Heart right ventricle (tissue), 16 donors: Measurements from ENCODE around the gene SATB2. TPM values are rescaled to one million over a fixed set of nuclear protein-coding genes. Genes with fewer than 3 reads are reported as not detected.

Experiments
- ATAC-seq, 8 donors: fragments of 200-7000 bp; cut with Tn5 transposase; one replicate each; pipeline ENCODE4 v1.9.1; 2020; ENCODE audit warnings: mild to moderate bottlenecking in 8 of 8, moderate library complexity in 8 of 8, moderate number of reproducible peaks in 1 of 8
- DNase-seq, 2 donors: peaks; one replicate each; pipeline ENCODE4 v3.0.0-alpha.2; 2020
- H3K27ac ChIP-seq, 10 donors: fragments of 200-600 bp; sonication (generic) in 2 of 10; one replicate each; pipeline versions ENCODE4 v1.5.0 to v1.8.0; 2020 to 2022; ENCODE audit warnings: mild to moderate bottlenecking in 3 of 10
- H3K27me3 ChIP-seq, 7 donors: fragments of 200-600 bp; one replicate each; pipeline ENCODE4 v1.8.0; 2021 to 2022; ENCODE audit warnings: mild to moderate bottlenecking in 2 of 7
- H3K36me3 ChIP-seq, 9 donors: fragments of 200-600 bp; sonication (generic) in 1 of 9; one replicate each; pipeline versions ENCODE4 v1.5.0 to v1.8.0; 2020 to 2022; ENCODE audit warnings: mild to moderate bottlenecking in 2 of 9
- H3K4me1 ChIP-seq, 9 donors: fragments of 200-600 bp; sonication (generic) in 1 of 9; one replicate each; pipeline versions ENCODE4 v1.5.0 to v1.8.0; 2020 to 2022; ENCODE audit warnings: mild to moderate bottlenecking in 4 of 9
- H3K4me3 ChIP-seq, 10 donors: fragments of 200-600 bp; sonication (generic) in 2 of 10; one replicate each; pipeline versions ENCODE4 v1.5.0 to v1.8.0; 2020 to 2022; ENCODE audit warnings: mild to moderate bottlenecking in 7 of 10, moderate library complexity in 2 of 10
- H3K9me3 ChIP-seq, 11 donors: fragments of 200-600 bp in 10 of 11; sonication (generic) in 2 of 11; one replicate each; pipeline versions ENCODE4 v1.5.0 to v1.8.0; 2013 to 2022; ENCODE audit warnings: mild to moderate bottlenecking in 2 of 11, control low read depth in 1 of 11, moderate library complexity in 1 of 11
- CTCF ChIP-seq, 9 donors: fragments of 200-600 bp; sonication (generic) in 2 of 9; IDR thresholded peaks; one replicate each; pipeline versions ENCODE4 v1.5.0 to v1.8.0; 2021 to 2022; ENCODE audit warnings: antibody characterized with exemption in 9 of 9, mild to moderate bottlenecking in 5 of 9, moderate library complexity in 1 of 9
- WGBS, 2 donors: extraction: QIAGEN DNeasy Blood & Tissue Kit; methylation state at CpG; one replicate each; pipeline ENCODE4 v1.1.7; 2013; ENCODE audit warnings: inconsistent platforms in 1 of 2; 5-methylcytosine and 5-hydroxymethylcytosine counted together
- intact Hi-C, 10 donors: fragments of 100-400 bp; cut with DNase I; formaldehyde crosslinking; loops; one replicate each; pipeline versions ENCODE4 v1.11.1 to v1.14.2; 2022
- polyA plus RNA-seq, 2 donors: library from polyadenylated mRNA; stranded (reverse); fragments of 200-250 nt; gene quantifications; one replicate each; pipeline ENCODE4 v1.2.3, GENCODE V29; 2013
- total RNA-seq, 10 donors: library from RNA; stranded (reverse); fragmentation: NEBNext Ultra II Directional in 3 of 10; extraction: Animal tissue kit (Norgen Biotek cat#: 25700) in 3 of 10; gene quantifications; one replicate each; pipeline versions ENCODE4 v1.2.1 to v1.2.4, GENCODE V29; 2021 to 2023
- donor health status: Arrhythmogenic right ventricular cardiomyopathy.
- donor health status: ischemic (EF 13 %, LVEDD 7.1; RV severe dilation, severe dysfunction).
- donor health status: healthy with polysubstance abuse.
- donor health status: DM: no; HTN: yes; CAD: no.
- donor health status: DM: no; HTN: no; CAD: no.
- donor health status: ischemic (EF 25% LVEDD 6.9; RV normal size, moderate dysfunction).
- donor health status: ischemic (EF 25% LVEDD 5.7; RV mildly dilated, moderate dysfunction).
- donor health status: healthy.
- donor health status: DM: yes; HTN: yes; CAD: no.
- donor health status: Ischemic cardiomyopathy.
- donor health status: ischemic (EF 35%, LVEDD 5.7; RV mildly dilated, moderate dysfunction).
- donor health status: nonischemic (EF 11% LVEDD 7.7; RV severe dilation, severe dysfunction).
- donor health status: DM: yes; HTN: yes; CAD: no.
- donor health status: PGD.
- donor health status: ischemic (EF 29% LVEDD 5.4; RV normal size, mild dysfunction).
- donor health status: nonischemic (EF 23%, LVEDD 6.1; RV moderate dilation, normal function).

The SATB2 gene
- total and polyA plus RNA-seq, 12 donors: 0.29 to 2.3 (median 0.70) TPM

- ATAC-seq (no peak), DNase-seq (no peak)
- intact Hi-C loops: loop anchor here in 1 of 10 donors (10.0 kb wide), 1 partner anchor 1142 kb away; no protein-coding TSS in a partner anchor
- WGBS, 2 donors: 4% methylated on average over 44 of the region's 44 CpGs
- no peak overlapping the region for H3K27ac ChIP-seq
- peak overlapping the region in 9 of 10 donors; percentile 3 to 99 (median 84) for H3K4me3 ChIP-seq
- H3K4me1 ChIP-seq: peaks cover 8 to 49% (median 31%) of the 10 kb centered on the region in 9 donors
- TF ChIP-seq CTCF (IDR thresholded peaks at IDR 0.05): no peak
- no peaks in the 10 kb centered on the region for H3K9me3 ChIP-seq
- no peaks in the 10 kb centered on the region for H3K36me3 ChIP-seq
- H3K27me3 ChIP-seq: peaks cover 5 to 91% (median 81%) of the 10 kb centered on the region in 7 donors
Observed at GRCh38 chr2:199456383-199457146, 1.2 kb downstream of the SATB2 start.

- intact Hi-C loops: loop anchor here in 1 of 10 donors (10.0 kb wide), 1 partner anchor 1141 kb away; no protein-coding TSS in a partner anchor
- Histone ChIP-seq H3K4me1 (peaks cover 8 to 49% (median 31%) of the 10 kb centered on the region in 9 donors), H3K27ac (no peak overlapping the region), H3K9me3 (no peaks in the 10 kb centered on the region), H3K27me3 (peaks cover 5 to 87% (median 81%) of the 10 kb centered on the region in 7 donors), H3K4me3 (peak overlapping the region in 8 of 10 donors; percentile 3 to 61 (median 14)), H3K36me3 (no peaks in the 10 kb centered on the region)
- WGBS, 2 donors: 2 to 4% methylated on average over 55 of the region's 55 CpGs
- no peak for TF ChIP-seq CTCF (IDR thresholded peaks at IDR 0.05)
- ATAC-seq: no peak
- DNase-seq: no peak
Observed at GRCh38 chr2:199455545-199456382, 2.0 kb downstream of the SATB2 start.

DNA sequence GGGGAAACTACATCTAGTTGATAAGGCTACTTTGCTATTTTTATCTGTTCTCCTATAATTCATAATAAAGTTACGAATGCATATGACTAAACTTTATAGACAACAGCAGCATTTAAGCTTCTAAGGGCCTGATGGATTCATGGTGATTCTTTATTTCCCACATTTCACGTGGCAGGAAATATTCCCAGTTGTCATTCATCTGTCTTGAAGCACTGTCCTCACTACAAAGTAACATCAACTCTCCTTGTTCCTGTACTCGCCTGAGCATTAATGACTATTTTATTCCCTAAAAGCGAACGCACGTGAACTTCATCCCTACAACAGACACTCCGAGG lies 2.6 kb downstream of the SATB2 start:
- no peak overlapping the region for H3K27ac ChIP-seq
- TF ChIP-seq CTCF (IDR thresholded peaks at IDR 0.05): no peak
- 34 to 56% methylated on average over 7 of the region's 7 CpGs for WGBS, 2 donors
- H3K4me1 ChIP-seq: peaks cover 8 to 44% (median 31%) of the 10 kb centered on the region in 9 donors
- H3K27me3 ChIP-seq: peaks cover 5 to 87% (median 81%) of the 10 kb centered on the region in 7 donors
- intact Hi-C loops: loop anchor here in 1 of 10 donors (10.0 kb wide), 1 partner anchor 1140 kb away; no protein-coding TSS in a partner anchor
- ATAC-seq (no peak), DNase-seq (no peak)
- H3K9me3 ChIP-seq: no peaks in the 10 kb centered on the region
- no peak overlapping the region for H3K4me3 ChIP-seq
- no peaks in the 10 kb centered on the region for H3K36me3 ChIP-seq

- TF ChIP-seq CTCF (IDR thresholded peaks at IDR 0.05): no peak
- no peak for ATAC-seq
- no peak overlapping the region for H3K4me3 ChIP-seq
- DNase-seq: no peak
- no peaks in the 10 kb centered on the region for H3K36me3 ChIP-seq
- no peak overlapping the region for H3K27ac ChIP-seq
- intact Hi-C loops: loop anchor here in 1 of 10 donors (10.0 kb wide), 1 partner anchor 1138 kb away; no protein-coding TSS in a partner anchor
- H3K4me1 ChIP-seq: peaks cover 4 to 29% (median 26%) of the 10 kb centered on the region in 9 donors
- peaks cover 5 to 100% (median 96%) of the 10 kb centered on the region in 7 donors for H3K27me3 ChIP-seq
- H3K9me3 ChIP-seq: no peaks in the 10 kb centered on the region
Observed at GRCh38 chr2:199452991-199453379, 4.8 kb downstream of the SATB2 start.
